AG04450 (cell line): ENCODE results near the gene CYTL1. TPM values are rescaled to one million over a fixed set of nuclear protein-coding genes. Genes with fewer than 3 reads are reported as not detected.

ENCODE experiments used
- CTCF ChIA-PET: fragments of 300-600, 350-600 bp; formaldehyde crosslinking; extraction: SDS; loops from one replicate; lab custom pipeline; 2022; ENCODE audit warnings: antibody characterized with exemption, inconsistent platforms; lab: Charles Lee
- POLR2A ChIA-PET: fragments of 350-600 bp; formaldehyde crosslinking; extraction: SDS; loops from one replicate; lab custom pipeline; 2021; ENCODE audit warnings: antibody characterized with exemption, inconsistent platforms; lab: Yijun Ruan, JAX
- DNase-seq: peaks from one replicate; pipeline ENCODE4 v3.0.0-alpha.2; 2011; ENCODE audit warnings: low read depth, low spot score
- H3K27ac ChIP-seq: one replicate; pipeline ENCODE4 v1.5.1; 2012; ENCODE audit warnings: low read depth, low read length, control low read depth
- H3K27me3 ChIP-seq: one replicate; pipeline ENCODE4 v1.6.0; 2012; ENCODE audit warnings: low read length; ENCODE audit not compliant: control insufficient read depth, insufficient read depth
- H3K4me3 ChIP-seq: 2 replicates; pipeline ENCODE4 v1.5.1; 2011; ENCODE audit warnings: mild to moderate bottlenecking, low read depth, low read length, control low read depth
- H3K9me3 ChIP-seq: 2 replicates; pipeline ENCODE4 v1.5.1; 2012; ENCODE audit warnings: low read length; ENCODE audit not compliant: control insufficient read depth, insufficient read depth
- CTCF ChIP-seq: IDR thresholded peaks from 2 replicates; pipeline ENCODE4 v1.5.1; 2011; ENCODE audit warnings: low read depth, low read length, control low read depth, inconsistent platforms
- polyA plus RNA-seq: library from polyadenylated mRNA; depleted of rRNA; stranded (reverse); fragments of >200 nt; gene quantifications from 2 replicates; pipeline ENCODE4 v1.2.3, GENCODE V29; 2011

The CYTL1 gene
- polyA plus RNA-seq, 1 experiment = 30.0 TPM

- ChIA-PET POLR2A (no interaction called here), CTCF (no interaction called here)
- H3K4me3 ChIP-seq = no peak overlapping the region
- TF ChIP-seq CTCF = no peak
- no peak for DNase-seq
- no peaks in the 10 kb centered on the region for H3K9me3 ChIP-seq
- H3K27ac ChIP-seq = no peak overlapping the region
- H3K27me3 ChIP-seq = peaks cover 6% of the 10 kb centered on the region
These were observed 28.9 kb downstream of the CYTL1 start for GRCh38 chr4:4990329-4990728.

- Histone ChIP-seq H3K4me3 (no peak overlapping the region), H3K27me3 (peaks cover 4% of the 10 kb centered on the region), H3K9me3 (no peaks in the 10 kb centered on the region), H3K27ac (no peak overlapping the region)
- DNase-seq = no peak
- TF ChIP-seq CTCF = no peak
- CTCF ChIA-PET = interaction anchor here (0.6 kb wide), 2 partner anchors 375 to 511 kb away, joined by 3 read pairs; no protein-coding TSS in a partner anchor
- POLR2A ChIA-PET = no interaction called here
These were observed 30.1 kb downstream of the CYTL1 start for GRCh38 chr4:4989083-4989622.

- no peak overlapping the region for H3K4me3 ChIP-seq
- H3K9me3 ChIP-seq = no peaks in the 10 kb centered on the region
- DNase-seq = no peak
- TF ChIP-seq CTCF = no peak
- peaks cover 4% of the 10 kb centered on the region for H3K27me3 ChIP-seq
- CTCF ChIA-PET = no interaction called here
- POLR2A ChIA-PET = no interaction called here
- H3K27ac ChIP-seq = no peak overlapping the region
These were observed 31.6 kb downstream of the CYTL1 start for GRCh38 chr4:4987656-4988055.

GRCh38 chr4:4986841-4987240 lies 32.4 kb downstream of the CYTL1 start:
- no peak for TF ChIP-seq CTCF
- DNase-seq = no peak
- H3K9me3 ChIP-seq = no peaks in the 10 kb centered on the region
- POLR2A ChIA-PET = no interaction called here
- no peak overlapping the region for H3K27ac ChIP-seq
- peaks cover 4% of the 10 kb centered on the region for H3K27me3 ChIP-seq
- CTCF ChIA-PET = no interaction called here
- no peak overlapping the region for H3K4me3 ChIP-seq

- peak; percentile 30 for TF ChIP-seq CTCF
- Histone ChIP-seq H3K9me3 (no peaks in the 10 kb centered on the region), H3K4me3 (no peak overlapping the region), H3K27me3 (peaks cover 4% of the 10 kb centered on the region), H3K27ac (no peak overlapping the region)
- DNase-seq = no peak
- ChIA-PET CTCF (no interaction called here), POLR2A (no interaction called here)
These were observed 33.4 kb downstream of the CYTL1 start for GRCh38 chr4:4985844-4986243.
